Neural progenitor cell (in vitro differentiated cells): Measurements from ENCODE around the gene SOWAHD. TPM values are rescaled to one million over a fixed set of nuclear protein-coding genes. Genes with fewer than 3 reads are reported as not detected.
"Not testable (repeated sequence)": the region's sequence is repeated elsewhere in the genome, so short reads cannot be mapped to it uniquely, and the experiment has no call there.

Experiments
- DNase-seq: peaks from one replicate; pipeline ENCODE4 v3.0.0-alpha.2; 2016; ENCODE audit warnings: low spot score
- H2AFZ ChIP-seq: fragments of 200-600 bp; sonication (generic); replicated peaks from 2 replicates; pipeline ENCODE4 v1.6.1; 2016; ENCODE audit warnings: antibody characterized with exemption
- H3F3A ChIP-seq: fragments of 200-600 bp; sonication (generic); 2 replicates; pipeline ENCODE4 v1.6.1; 2016; ENCODE audit warnings: antibody characterized with exemption, low read depth
- H3K27ac ChIP-seq: fragments of 200-600 bp; sonication (generic); 2 replicates; pipeline ENCODE4 v1.5.1; 2016; ENCODE audit warnings: mild to moderate bottlenecking
- H3K27me3 ChIP-seq: fragments of 200-600 bp; sonication (generic); 2 replicates; pipeline ENCODE4 v1.6.1; 2016; ENCODE audit warnings: mild to moderate bottlenecking, moderate library complexity
- H3K36me3 ChIP-seq: fragments of 200-600 bp; sonication (generic); 2 replicates; pipeline ENCODE4 v1.5.1; 2016
- H3K4me1 ChIP-seq: fragments of 200-600 bp; sonication (generic); 2 replicates; pipeline ENCODE4 v1.6.1; 2016; ENCODE audit warnings: mixed run types
- H3K4me2 ChIP-seq: fragments of 200-600 bp; sonication (generic); 2 replicates; pipeline ENCODE4 v1.6.1; 2016
- H3K4me3 ChIP-seq: fragments of 200-600 bp; sonication (generic); 2 replicates; pipeline ENCODE4 v1.5.1; 2016
- H3K79me2 ChIP-seq: fragments of 200-600 bp; sonication (generic); 2 replicates; pipeline ENCODE4 v1.6.1; 2016; ENCODE audit warnings: low read depth
- H3K9ac ChIP-seq: fragments of 200-600 bp; sonication (generic); 2 replicates; pipeline ENCODE4 v1.6.1; 2016
- H3K9me3 ChIP-seq: fragments of 200-600 bp; sonication (generic); 2 replicates; pipeline ENCODE4 v1.5.1; 2016; ENCODE audit warnings: low read depth
- H4K20me1 ChIP-seq: fragments of 200-600 bp; sonication (generic); 2 replicates; pipeline ENCODE4 v1.6.1; 2016; ENCODE audit warnings: low read depth
- H3K27ac Mint-ChIP-seq: 3 replicates; pipeline ENCODE4 v1.8.0; 2021; ENCODE audit warnings: mixed read lengths
- H3K27me3 Mint-ChIP-seq: 2 replicates; pipeline ENCODE4 v1.8.0; 2022; ENCODE audit warnings: low read depth, mild to moderate bottlenecking, inconsistent platforms, moderate library complexity, mixed read lengths; ENCODE audit not compliant: insufficient read depth
- H3K36me3 Mint-ChIP-seq: 3 replicates; pipeline ENCODE4 v1.8.0; 2021; ENCODE audit warnings: mixed read lengths
- H3K4me1 Mint-ChIP-seq: 3 replicates; pipeline ENCODE4 v1.8.0; 2021; ENCODE audit warnings: mixed read lengths
- H3K4me3 Mint-ChIP-seq: 3 replicates; pipeline ENCODE4 v1.8.0; 2021; ENCODE audit warnings: mild to moderate bottlenecking, moderate library complexity, mixed read lengths
- H3K9me3 Mint-ChIP-seq: 3 replicates; pipeline ENCODE4 v1.8.0; 2020; ENCODE audit warnings: mixed read lengths
- CTCF ChIP-seq: fragments of 200-600 bp; sonication (generic); IDR thresholded peaks from 2 replicates; pipeline ENCODE4 v1.5.1; 2017; ENCODE audit warnings: antibody characterized with exemption, mild to moderate bottlenecking
- EZH2 ChIP-seq: fragments of 200-600 bp; sonication (generic); IDR thresholded peaks from 2 replicates; pipeline ENCODE4 v1.6.1; 2017; ENCODE audit warnings: antibody characterized with exemption, mild to moderate bottlenecking, moderate library complexity
- EZH2phosphoT487 ChIP-seq: fragments of 200-600 bp; sonication (generic); IDR thresholded peaks from 2 replicates; pipeline ENCODE4 v1.6.1; 2017; ENCODE audit warnings: antibody characterized with exemption
- total RNA-seq: library from RNA; depleted of rRNA; stranded (reverse); fragments of >200 nt; gene quantifications from 2 replicates; pipeline ENCODE4 v1.2.3, GENCODE V29; 2015; ENCODE audit warnings: low replicate concordance

The SOWAHD gene
- total RNA-seq, 1 donor from 2014 or later = not detected

- H3K27ac ChIP-seq = no peak overlapping the region
- no peaks in the 10 kb centered on the region for H3K27me3 ChIP-seq
- no peaks in the 10 kb centered on the region for H3K4me1 ChIP-seq
- Mint-ChIP-seq H3K4me3 (no peak overlapping the region), H3K36me3 (no peaks in the 10 kb centered on the region), H3K4me1 (peaks cover 6% of the 10 kb centered on the region), H3K27ac (no peak overlapping the region), H3K27me3 (peaks cover 5% of the 10 kb centered on the region), H3K9me3 (peaks cover 25% of the 10 kb centered on the region)
- H3K36me3 ChIP-seq = no peaks in the 10 kb centered on the region
- no peak overlapping the region for H3K9ac ChIP-seq
- H3F3A ChIP-seq = no peaks in the 10 kb centered on the region
- no peaks in the 10 kb centered on the region for H3K9me3 ChIP-seq
- H2AFZ ChIP-seq = no peak overlapping the region
- DNase-seq = no peak
- TF ChIP-seq EZH2phosphoT487 = no peak
- no peak for TF ChIP-seq EZH2
- no peak for TF ChIP-seq CTCF
- H3K79me2 ChIP-seq = no peaks in the 10 kb centered on the region
- no peak overlapping the region for H3K4me2 ChIP-seq
- H3K4me3 ChIP-seq = no peak overlapping the region
- no peaks in the 10 kb centered on the region for H4K20me1 ChIP-seq
These were observed 22.9 kb upstream of the SOWAHD start for GRCh38 chrX:119735467-119735866.

DNA sequence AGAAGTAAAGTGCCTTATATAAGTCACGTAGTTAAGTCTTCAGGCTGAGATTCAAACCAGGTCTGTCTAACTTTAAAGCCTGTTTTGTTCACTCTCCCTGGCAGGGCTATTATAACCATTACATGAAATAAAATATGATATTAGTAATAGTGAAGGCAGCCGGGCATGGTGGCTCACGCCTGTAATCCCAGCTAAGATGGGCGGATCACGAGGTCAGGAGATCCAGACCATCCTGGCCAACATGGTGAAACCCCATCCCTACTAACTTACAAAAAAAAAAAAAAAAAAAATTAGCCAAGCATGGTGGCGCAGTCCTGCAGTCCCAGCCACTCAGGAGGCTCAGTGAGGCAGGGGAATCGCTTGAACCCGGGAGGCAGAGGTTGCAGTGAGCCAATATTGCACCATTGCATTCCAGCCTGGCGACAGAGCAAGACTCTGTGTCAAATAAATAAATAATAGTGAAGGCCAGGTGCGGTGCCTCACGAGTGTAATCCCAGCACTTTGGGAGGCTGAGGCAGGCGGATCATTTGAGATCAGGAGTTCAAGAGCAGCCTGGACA lies 22.1 kb upstream of the SOWAHD start:
- H3K27ac Mint-ChIP-seq = no peak overlapping the region
- H3K27ac ChIP-seq = no peak overlapping the region

GRCh38 chrX:119738742-119739141 lies 19.6 kb upstream of the SOWAHD start:
- no peaks in the 10 kb centered on the region for H3K36me3 Mint-ChIP-seq
- H3K9me3 Mint-ChIP-seq = peaks cover 10% of the 10 kb centered on the region
- Histone ChIP-seq H3K36me3 (no peaks in the 10 kb centered on the region), H3K4me1 (no peaks in the 10 kb centered on the region), H3F3A (no peaks in the 10 kb centered on the region), H3K9me3 (no peaks in the 10 kb centered on the region), H3K4me2 (no peak overlapping the region), H3K4me3 (no peak overlapping the region), H3K27ac (no peak overlapping the region), H3K79me2 (no peaks in the 10 kb centered on the region), H3K9ac (no peak overlapping the region), H3K27me3 (no peaks in the 10 kb centered on the region), H2AFZ (no peak overlapping the region), H4K20me1 (no peaks in the 10 kb centered on the region)
- DNase-seq = no peak
- TF ChIP-seq EZH2 (no peak), EZH2phosphoT487 (no peak)
- peaks cover 5% of the 10 kb centered on the region for H3K27me3 Mint-ChIP-seq
- H3K4me1 Mint-ChIP-seq = peaks cover 6% of the 10 kb centered on the region
- H3K4me3 Mint-ChIP-seq = no peak overlapping the region
- no peak overlapping the region for H3K27ac Mint-ChIP-seq

More for the DNA sequence above, 22.1 kb upstream of the SOWAHD start:
- Mint-ChIP-seq H3K36me3 (no peaks in the 10 kb centered on the region), H3K4me3 (no peak overlapping the region), H3K27me3 (peaks cover 5% of the 10 kb centered on the region), H3K9me3 (peaks cover 20% of the 10 kb centered on the region), H3K4me1 (peaks cover 6% of the 10 kb centered on the region)
- H3F3A ChIP-seq = no peaks in the 10 kb centered on the region
- TF ChIP-seq EZH2 = no peak
- no peak for TF ChIP-seq CTCF
- no peak for TF ChIP-seq EZH2phosphoT487
- no peaks in the 10 kb centered on the region for H4K20me1 ChIP-seq
- no peak overlapping the region for H3K9ac ChIP-seq
- no peaks in the 10 kb centered on the region for H3K27me3 ChIP-seq
- H3K4me3 ChIP-seq = no peak overlapping the region
- H3K4me2 ChIP-seq = no peak overlapping the region
- no peaks in the 10 kb centered on the region for H3K79me2 ChIP-seq
- H2AFZ ChIP-seq = no peak overlapping the region
- no peaks in the 10 kb centered on the region for H3K36me3 ChIP-seq
- H3K9me3 ChIP-seq = no peaks in the 10 kb centered on the region
- no peak for DNase-seq
- H3K4me1 ChIP-seq = no peaks in the 10 kb centered on the region

DNA sequence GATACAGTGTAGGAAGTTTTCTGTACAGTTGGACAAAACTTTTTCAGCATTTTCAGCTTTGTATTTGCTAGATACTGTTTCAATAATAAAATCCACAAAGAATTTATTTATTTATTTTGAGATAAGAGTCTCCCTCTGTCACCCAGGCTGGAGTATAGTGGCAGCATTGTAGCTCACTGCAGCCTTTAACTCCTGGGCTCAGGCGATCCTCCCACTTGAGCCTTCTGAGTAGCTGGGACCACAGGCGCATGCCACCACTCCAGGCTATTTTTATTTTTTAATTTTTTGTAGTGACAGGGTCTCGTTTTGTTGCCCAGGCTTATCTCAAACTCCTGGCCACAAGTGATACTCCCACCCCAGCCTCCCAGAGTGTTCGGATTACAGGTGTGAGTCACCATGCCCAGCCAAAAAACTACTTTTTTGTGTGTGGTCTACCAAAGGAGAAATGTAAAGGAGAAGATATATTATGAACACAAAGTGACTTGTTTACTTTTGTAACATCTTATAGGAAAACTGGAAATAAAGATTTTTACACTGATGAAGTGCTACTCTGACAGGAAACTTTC lies 13.0 kb upstream of the SOWAHD start:
- H3K9ac ChIP-seq = no peak overlapping the region
- H3K9me3 ChIP-seq = no peaks in the 10 kb centered on the region
- no peak overlapping the region for H3K27ac ChIP-seq
- no peaks in the 10 kb centered on the region for H3K27me3 ChIP-seq
- H3K36me3 Mint-ChIP-seq = no peaks in the 10 kb centered on the region
- peaks cover 2% of the 10 kb centered on the region for H3K27me3 Mint-ChIP-seq
- no peak overlapping the region for H3K4me3 ChIP-seq
- no peaks in the 10 kb centered on the region for H3K4me1 Mint-ChIP-seq
- no peak overlapping the region for H3K4me2 ChIP-seq
- no peaks in the 10 kb centered on the region for H3F3A ChIP-seq
- no peak overlapping the region for H2AFZ ChIP-seq
- no peaks in the 10 kb centered on the region for H3K36me3 ChIP-seq
- peaks cover 2% of the 10 kb centered on the region for H3K9me3 Mint-ChIP-seq
- H3K27ac Mint-ChIP-seq = no peak overlapping the region
- no peaks in the 10 kb centered on the region for H3K4me1 ChIP-seq
- TF ChIP-seq EZH2phosphoT487 (no peak), CTCF (no peak), EZH2 (no peak)
- no peak overlapping the region for H3K4me3 Mint-ChIP-seq
- no peaks in the 10 kb centered on the region for H3K79me2 ChIP-seq
- no peak for DNase-seq
- no peaks in the 10 kb centered on the region for H4K20me1 ChIP-seq

DNA sequence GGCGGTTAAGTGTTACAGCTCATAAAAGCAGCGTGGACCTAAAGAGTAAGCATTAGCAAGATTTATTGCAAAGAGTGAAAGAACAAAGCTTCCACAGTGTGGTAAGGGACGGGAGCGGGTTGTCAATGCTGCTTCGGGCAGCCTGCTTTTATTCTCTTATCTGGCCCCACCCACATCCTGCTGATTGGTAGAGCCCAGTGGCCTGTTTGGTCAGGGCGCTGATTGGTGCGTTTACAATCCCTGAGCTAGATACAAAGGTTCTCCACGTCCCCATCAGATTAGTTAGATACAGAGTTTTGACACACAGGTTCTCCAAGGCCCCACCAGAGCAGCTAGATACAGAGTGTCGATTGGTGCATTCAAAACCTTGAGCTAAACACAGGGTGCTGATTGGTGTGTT lies 8.3 kb upstream of the SOWAHD start:
- H3F3A ChIP-seq, H3K27me3 ChIP-seq, H3K4me3 ChIP-seq, DNase-seq, H3K27ac Mint-ChIP-seq, H3K4me1 Mint-ChIP-seq, H3K4me3 Mint-ChIP-seq, H4K20me1 ChIP-seq, H3K79me2 ChIP-seq, H2AFZ ChIP-seq, H3K27ac ChIP-seq, H3K9ac ChIP-seq, H3K36me3 Mint-ChIP-seq, H3K4me1 ChIP-seq, H3K4me2 ChIP-seq, H3K9me3 ChIP-seq, H3K27me3 Mint-ChIP-seq, H3K36me3 ChIP-seq: not testable (repeated sequence)
- H3K9me3 Mint-ChIP-seq = peaks cover 11% of the 10 kb centered on the region

DNA sequence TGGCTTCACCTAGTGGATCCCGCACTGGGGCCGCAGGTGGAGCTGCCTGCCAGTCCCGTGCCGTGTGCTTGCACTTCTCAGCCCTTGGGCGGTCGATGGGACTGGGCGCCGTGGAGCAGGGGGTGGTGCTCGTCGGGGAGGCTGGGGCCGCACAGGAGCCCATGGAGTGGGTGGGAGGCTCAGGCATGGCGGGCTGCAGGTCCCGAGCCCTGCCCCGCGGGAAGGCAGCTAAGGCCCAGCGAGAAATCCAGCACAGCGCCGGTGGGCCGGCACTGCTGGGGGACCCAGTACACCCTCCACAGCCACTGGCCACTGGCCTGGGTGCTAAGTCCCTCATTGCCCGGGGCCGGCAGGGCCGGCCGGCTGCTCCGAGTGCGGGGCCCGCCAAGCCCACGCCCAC lies 7.6 kb upstream of the SOWAHD start:
- H3K9me3 Mint-ChIP-seq = peaks cover 11% of the 10 kb centered on the region
- not testable (repeated sequence) for DNase-seq, H2AFZ ChIP-seq, H3K27me3 ChIP-seq, H3K79me2 ChIP-seq, H3K9ac ChIP-seq, H3K27ac Mint-ChIP-seq, H4K20me1 ChIP-seq, H3K36me3 Mint-ChIP-seq, H3K9me3 ChIP-seq, H3K4me1 Mint-ChIP-seq, H3K4me2 ChIP-seq, H3K27me3 Mint-ChIP-seq, H3F3A ChIP-seq, H3K36me3 ChIP-seq, H3K4me3 ChIP-seq, H3K4me1 ChIP-seq, H3K27ac ChIP-seq, H3K4me3 Mint-ChIP-seq
